Thymus (tissue), 11 donors: ENCODE measurements around the gene HSD3B7. TPM values are rescaled to one million over a fixed set of nuclear protein-coding genes. Genes with fewer than 3 reads are reported as not detected.

Experiments used
- DNase-seq, 9 donors: peaks; one replicate each; pipeline ENCODE4 v3.0.0-alpha.2; 2013; ENCODE audit warnings: low spot score in 9 of 9, low read depth in 6 of 9, missing footprints in 1 of 9
- H3K27ac ChIP-seq, 2 donors: one replicate each; pipeline ENCODE4 v1.5.1; 2013; ENCODE audit warnings: control low read depth in 1 of 2, low read depth in 1 of 2, low read length in 1 of 2, mild to moderate bottlenecking in 1 of 2, moderate library complexity in 1 of 2
- H3K27me3 ChIP-seq, 2 donors: one replicate each; pipeline ENCODE4 v1.5.1; 2013; ENCODE audit warnings: low read length in 1 of 2; ENCODE audit not compliant: control insufficient read depth in 2 of 2, insufficient read depth in 1 of 2
- H3K36me3 ChIP-seq, 2 donors: one replicate each; pipeline ENCODE4 v1.5.1; 2013; ENCODE audit warnings: low read length in 1 of 2, mild to moderate bottlenecking in 1 of 2, moderate library complexity in 1 of 2; ENCODE audit not compliant: control insufficient read depth in 2 of 2, insufficient read depth in 2 of 2
- H3K4me1 ChIP-seq, 2 donors: one replicate each; pipeline ENCODE4 v1.5.1; 2013; ENCODE audit warnings: low read length in 2 of 2; ENCODE audit not compliant: control insufficient read depth in 2 of 2, insufficient read depth in 2 of 2
- H3K4me3 ChIP-seq, 2 donors: one replicate each; pipeline ENCODE4 v1.5.1; 2013; ENCODE audit warnings: low read length in 2 of 2, control low read depth in 1 of 2, mild to moderate bottlenecking in 1 of 2
- H3K9me3 ChIP-seq, 2 donors: one replicate each; pipeline ENCODE4 v1.5.1; 2013; ENCODE audit warnings: low read length in 1 of 2, mild to moderate bottlenecking in 1 of 2; ENCODE audit not compliant: control insufficient read depth in 2 of 2, insufficient read depth in 1 of 2
- WGBS: extraction: QIAGEN DNeasy Blood & Tissue Kit; methylation state at CpG from one replicate; pipeline ENCODE4 v1.1.7; 2013; 5-methylcytosine and 5-hydroxymethylcytosine counted together
- polyA plus RNA-seq: library from polyadenylated mRNA; stranded (reverse); fragments of 200-250 nt; gene quantifications from one replicate; pipeline ENCODE4 v1.2.3, GENCODE V29; 2013
- total RNA-seq: library from RNA; stranded (reverse); fragments of 120-200 nt; gene quantifications from one replicate; pipeline ENCODE4 v1.2.4, GENCODE V29; 2013
- donor health status: healthy.

HSD3B7 gene
- total and polyA plus RNA-seq, 2 donors: 3.5 to 8.4 TPM

GRCh38 chr16:30985401-30986128 is 558 bp downstream of the HSD3B7 start:
- DNase-seq: no peak
- 82% methylated on average over 19 of the region's 20 CpGs for WGBS
- no peak overlapping the region for H3K4me3 ChIP-seq
- H3K27ac ChIP-seq: peak overlapping the region in 1 of 2 donors; percentile 43
- H3K4me1 ChIP-seq: peaks cover 0 to 2% of the 10 kb centered on the region in 2 donors
- H3K36me3 ChIP-seq: peaks cover 29 to 54% of the 10 kb centered on the region in 2 donors
- H3K27me3 ChIP-seq: no peaks in the 10 kb centered on the region
- no peaks in the 10 kb centered on the region for H3K9me3 ChIP-seq

DNA sequence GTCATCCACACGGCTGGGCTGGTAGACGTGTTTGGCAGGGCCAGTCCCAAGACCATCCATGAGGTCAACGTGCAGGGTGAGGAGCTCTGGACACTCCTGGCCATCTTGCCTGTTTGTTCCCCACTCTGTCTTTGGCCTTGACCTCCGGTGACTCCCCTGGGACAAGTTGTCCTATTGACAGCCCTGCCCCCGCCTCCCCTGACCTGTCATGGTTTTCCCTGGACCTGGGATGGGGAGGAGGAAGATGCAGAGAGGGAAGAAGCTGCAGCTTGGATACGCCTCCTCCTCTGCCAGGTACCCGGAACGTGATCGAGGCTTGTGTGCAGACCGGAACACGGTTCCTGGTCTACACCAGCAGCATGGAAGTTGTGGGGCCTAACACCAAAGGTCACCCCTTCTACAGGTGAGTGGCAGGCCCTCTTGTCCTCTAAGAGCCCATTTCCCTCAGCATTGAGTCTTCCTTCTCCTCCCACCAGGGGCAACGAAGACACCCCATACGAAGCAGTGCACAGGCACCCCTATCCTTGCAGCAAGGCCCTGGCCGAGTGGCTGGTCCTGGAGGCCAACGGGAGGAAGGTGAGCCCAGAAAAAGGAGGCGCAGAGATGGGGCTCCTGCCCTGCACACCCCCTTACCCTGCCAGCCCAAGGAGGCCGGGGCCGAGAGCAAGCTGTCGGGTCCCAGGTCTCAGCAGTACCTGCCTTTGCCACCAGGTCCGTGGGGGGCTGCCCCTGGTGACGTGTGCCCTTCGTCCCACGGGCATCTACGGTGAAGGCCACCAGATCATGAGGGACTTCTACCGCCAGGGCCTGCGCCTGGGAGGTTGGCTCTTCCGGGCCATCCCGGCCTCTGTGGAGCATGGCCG is 1.4 kb downstream of the HSD3B7 start:
- DNase-seq: no peak
- Histone ChIP-seq H3K36me3 (peaks cover 24 to 46% of the 10 kb centered on the region in 2 donors), H3K9me3 (no peaks in the 10 kb centered on the region), H3K27me3 (no peaks in the 10 kb centered on the region), H3K4me1 (peaks cover 0 to 2% of the 10 kb centered on the region in 2 donors), H3K27ac (no peak overlapping the region), H3K4me3 (no peak overlapping the region)
- WGBS: 98% methylated on average over 29 of the region's 29 CpGs

DNA sequence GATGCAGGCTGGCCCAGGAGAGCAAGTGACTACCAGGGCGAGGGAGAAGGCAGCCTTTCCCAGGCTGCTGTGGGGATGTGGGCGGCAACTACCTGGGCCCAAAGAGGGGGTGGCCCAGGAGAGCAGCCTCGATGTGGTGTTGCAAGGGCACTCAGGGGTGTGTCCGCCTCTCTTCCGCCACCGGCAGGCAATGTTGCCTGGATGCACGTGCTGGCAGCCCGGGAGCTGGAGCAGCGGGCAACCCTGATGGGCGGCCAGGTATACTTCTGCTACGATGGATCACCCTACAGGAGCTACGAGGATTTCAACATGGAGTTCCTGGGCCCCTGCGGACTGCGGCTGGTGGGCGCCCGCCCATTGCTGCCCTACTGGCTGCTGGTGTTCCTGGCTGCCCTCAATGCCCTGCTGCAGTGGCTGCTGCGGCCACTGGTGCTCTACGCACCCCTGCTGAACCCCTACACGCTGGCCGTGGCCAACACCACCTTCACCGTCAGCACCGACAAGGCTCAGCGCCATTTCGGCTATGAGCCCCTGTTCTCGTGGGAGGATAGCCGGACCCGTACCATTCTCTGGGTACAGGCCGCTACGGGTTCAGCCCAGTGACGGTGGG is 2.7 kb downstream of the HSD3B7 start:
- H3K36me3 ChIP-seq: peaks cover 16 to 34% of the 10 kb centered on the region in 2 donors
- no peak for DNase-seq
- H3K27me3 ChIP-seq: no peaks in the 10 kb centered on the region
- H3K9me3 ChIP-seq: no peaks in the 10 kb centered on the region
- no peak overlapping the region for H3K4me3 ChIP-seq
- no peak overlapping the region for H3K27ac ChIP-seq
- 98% methylated on average over 30 of the region's 30 CpGs for WGBS
- peaks cover 0 to 2% of the 10 kb centered on the region in 2 donors for H3K4me1 ChIP-seq

- H3K27ac ChIP-seq: no peak overlapping the region
- 96% methylated on average over 23 of the region's 23 CpGs for WGBS
- no peaks in the 10 kb centered on the region for H3K27me3 ChIP-seq
- H3K36me3 ChIP-seq: peaks cover 2 to 20% of the 10 kb centered on the region in 2 donors
- no peaks in the 10 kb centered on the region for H3K9me3 ChIP-seq
- H3K4me1 ChIP-seq: peaks cover 0 to 2% of the 10 kb centered on the region in 2 donors
- no peak for DNase-seq
- no peak overlapping the region for H3K4me3 ChIP-seq
These were observed 4.6 kb downstream of the HSD3B7 start for GRCh38 chr16:30989469-30990047.

- 93% methylated on average over 12 of the region's 12 CpGs for WGBS
- Histone ChIP-seq H3K27ac (no peak overlapping the region), H3K9me3 (no peaks in the 10 kb centered on the region), H3K4me1 (peaks cover 0 to under 1% of the 10 kb centered on the region in 2 donors), H3K4me3 (no peak overlapping the region), H3K36me3 (peaks cover 2 to 16% of the 10 kb centered on the region in 2 donors), H3K27me3 (no peaks in the 10 kb centered on the region)
- no peak for DNase-seq
These were observed 5.1 kb downstream of the HSD3B7 start for GRCh38 chr16:30990105-30990504.

GRCh38 chr16:30991052-30991451 is 6.0 kb downstream of the HSD3B7 start:
- WGBS: 89% methylated on average over 8 of the region's 8 CpGs
- H3K36me3 ChIP-seq: peaks cover 2 to 9% of the 10 kb centered on the region in 2 donors
- DNase-seq: no peak
- no peak overlapping the region for H3K27ac ChIP-seq
- no peak overlapping the region for H3K4me3 ChIP-seq
- H3K27me3 ChIP-seq: no peaks in the 10 kb centered on the region
- no peaks in the 10 kb centered on the region for H3K9me3 ChIP-seq
- H3K4me1 ChIP-seq: no peaks in the 10 kb centered on the region

DNA sequence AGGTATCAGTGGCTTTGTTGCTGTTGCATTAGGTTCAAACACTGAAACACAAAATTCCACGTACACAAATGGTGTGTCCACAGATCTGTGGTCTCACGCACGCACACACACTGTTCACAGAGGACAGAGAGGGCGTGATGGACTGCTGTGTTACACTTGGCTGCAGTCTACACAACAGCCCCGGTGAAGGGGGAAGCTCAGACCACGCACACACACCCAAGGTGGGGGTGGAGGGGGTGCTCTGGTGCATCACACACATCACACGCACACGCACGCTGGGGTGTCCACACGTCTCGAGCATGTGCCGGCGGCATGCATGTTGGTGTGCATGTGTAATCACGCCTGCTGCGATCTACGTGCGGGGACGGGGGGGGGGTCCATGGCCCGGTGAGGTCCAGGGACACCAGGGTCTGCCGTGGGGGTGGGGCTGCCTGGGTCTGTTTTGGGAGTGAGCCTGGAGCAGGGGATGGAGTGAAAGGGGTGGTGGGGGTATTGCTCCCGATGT is 7.3 kb downstream of the HSD3B7 start:
- 93% methylated on average over 21 of the region's 21 CpGs for WGBS
- peaks cover 5 to 7% of the 10 kb centered on the region in 2 donors for H3K4me1 ChIP-seq
- H3K9me3 ChIP-seq: no peaks in the 10 kb centered on the region
- no peak for DNase-seq
- H3K27ac ChIP-seq: no peak overlapping the region
- no peak overlapping the region for H3K4me3 ChIP-seq
- peaks cover 2 to 4% of the 10 kb centered on the region in 2 donors for H3K36me3 ChIP-seq
- peaks cover under 1 to 11% of the 10 kb centered on the region in 2 donors for H3K27me3 ChIP-seq

DNA sequence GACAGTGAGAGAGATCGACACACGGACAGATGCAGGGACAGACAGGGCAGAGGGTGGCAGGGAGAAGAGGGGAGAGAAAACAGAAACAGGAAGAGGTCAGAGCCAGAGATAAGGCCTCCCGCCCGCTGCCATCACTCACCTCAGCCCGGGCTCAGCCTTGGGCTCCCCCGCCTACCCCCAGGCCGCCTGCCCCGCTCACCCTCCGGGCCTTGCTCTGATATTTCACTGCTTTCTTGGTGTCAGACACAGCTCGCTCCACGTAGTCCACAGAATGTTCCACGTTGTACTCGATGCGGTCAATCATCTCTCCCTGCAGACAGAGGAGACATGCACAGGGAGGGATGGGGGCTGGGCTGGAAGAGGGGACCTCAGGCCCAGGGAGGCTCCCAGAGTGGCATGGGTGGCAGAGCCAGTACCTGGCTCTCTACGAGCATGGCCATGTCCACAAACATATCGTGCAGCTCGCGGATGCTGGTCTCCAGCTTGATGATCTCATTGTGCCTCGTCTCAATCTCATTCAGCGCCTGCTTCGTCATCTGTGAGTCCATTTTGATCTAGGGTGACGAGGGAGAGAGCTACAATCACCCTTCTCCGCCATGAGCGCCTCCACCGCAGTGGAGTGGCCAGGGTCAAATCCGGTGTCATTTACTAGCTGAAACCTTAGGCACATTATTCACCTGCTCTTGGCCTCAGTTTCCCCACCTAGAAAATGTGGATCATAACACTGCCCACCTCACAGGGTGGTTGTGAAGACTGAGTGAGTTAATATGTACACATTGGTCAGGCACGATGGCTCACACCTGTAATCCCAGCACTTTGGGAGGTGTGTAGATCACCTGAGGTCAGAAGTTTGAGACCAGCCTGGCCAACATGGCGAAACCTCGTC is 8.2 kb downstream of the HSD3B7 start:
- Histone ChIP-seq H3K36me3 (peaks cover 2 to 4% of the 10 kb centered on the region in 2 donors), H3K4me3 (no peak overlapping the region), H3K27ac (no peak overlapping the region), H3K4me1 (peaks cover 8 to 14% of the 10 kb centered on the region in 2 donors), H3K27me3 (peaks cover 3 to 20% of the 10 kb centered on the region in 2 donors), H3K9me3 (no peaks in the 10 kb centered on the region)
- 84% methylated on average over 29 of the region's 29 CpGs for WGBS
- no peak for DNase-seq
